ENCODE data around the gene OR7A17. TPM values are rescaled to one million over a fixed set of nuclear protein-coding genes. Genes with fewer than 3 reads are reported as not detected.

The OR7A17 gene
- total RNA-seq, result not detected in 3 replicates
- long read RNA-seq, result 0 reads

DNA sequence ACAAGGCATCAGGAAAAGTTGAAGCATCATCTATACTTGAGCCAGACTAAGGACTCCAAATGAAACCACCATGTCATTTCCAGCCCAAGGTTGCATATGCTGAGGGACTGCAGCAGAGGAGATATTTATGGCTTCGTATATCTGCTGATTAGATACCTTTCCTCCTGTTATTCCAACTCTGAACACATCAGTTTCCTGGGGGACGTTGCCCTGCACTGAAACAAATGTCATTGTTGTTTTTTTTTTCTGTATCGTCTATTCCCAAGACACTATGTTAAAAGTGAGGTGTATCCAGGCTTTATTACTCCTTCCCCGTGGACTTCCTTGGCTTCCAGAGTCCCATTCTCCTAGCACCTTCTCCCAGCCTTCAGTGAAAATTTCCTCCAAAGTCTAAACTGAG, at the start of gene OR7A17:
Gene OR7A17, minus strand, starts transcription at position 101 of the 400 bp plus-strand sequence. CDS start 4,777 bp downstream, outside the sequence.
- H3K27me3 Mint-ChIP-seq (ENCODE audit: low read depth), result peaks cover 32% of the 10 kb centered on the region
- DNase-seq (ENCODE audit: low spot score), result no peak
- H3K4me3 Mint-ChIP-seq (ENCODE audit: unreplicated experiment), result no peak within 1 kb of the TSS
- H3K9me3 Mint-ChIP-seq (ENCODE audit: low read depth), result no peaks in the 10 kb centered on the region
- TF ChIP-seq CTCF (IDR thresholded peaks at IDR 0.05), result no peak
- no peak within 1 kb of the TSS for H3K27ac Mint-ChIP-seq (ENCODE audit: unreplicated experiment)
- H3K36me3 Mint-ChIP-seq (ENCODE audit: low read depth), result no peaks in the 10 kb centered on the region
- H3K4me1 Mint-ChIP-seq (ENCODE audit: low read depth), result peaks cover 4% of the 10 kb centered on the region

- no peak for TF ChIP-seq CTCF (IDR thresholded peaks at IDR 0.05)
- no peaks in the 10 kb centered on the region for H3K4me1 Mint-ChIP-seq (ENCODE audit: low read depth)
These were observed 47.6 kb upstream of the OR7A17 start for GRCh38 chr19:14933506-14933905.

DNA sequence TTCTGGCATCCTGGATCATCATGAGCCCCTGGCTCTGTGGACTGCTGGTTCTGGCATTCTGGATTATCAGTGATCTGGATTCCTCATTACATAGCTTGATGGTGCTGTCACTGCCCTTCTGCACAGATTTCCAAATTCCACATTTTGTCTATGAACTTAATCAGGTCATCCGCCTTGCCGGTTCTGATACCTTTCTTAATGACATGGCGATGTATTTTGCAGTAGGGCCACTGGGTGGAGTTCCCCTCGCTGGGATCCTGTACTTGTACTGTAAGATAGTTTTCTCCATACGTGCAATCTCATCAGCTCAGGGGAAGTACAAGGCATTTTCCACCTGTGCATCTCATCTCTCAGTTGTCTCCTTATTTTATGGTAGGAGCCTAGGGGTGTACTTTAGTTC, 30.9 kb upstream of the OR7A17 start:
- Mint-ChIP-seq H3K27me3 (ENCODE audit: low read depth) (peaks cover 15% of the 10 kb centered on the region), H3K4me1 (ENCODE audit: low read depth) (no peaks in the 10 kb centered on the region), H3K9me3 (ENCODE audit: low read depth) (no peaks in the 10 kb centered on the region), H3K36me3 (ENCODE audit: low read depth) (no peaks in the 10 kb centered on the region), H3K27ac (ENCODE audit: unreplicated experiment) (no peak overlapping the region), H3K4me3 (ENCODE audit: unreplicated experiment) (no peak overlapping the region)
- no peak for DNase-seq (ENCODE audit: low spot score)
- no peak for TF ChIP-seq CTCF (IDR thresholded peaks at IDR 0.05)

More at GRCh38 chr19:14933506-14933905, 47.6 kb upstream of the OR7A17 start:
- Mint-ChIP-seq H3K4me3 (ENCODE audit: unreplicated experiment) (no peak overlapping the region), H3K27me3 (ENCODE audit: low read depth) (no peaks in the 10 kb centered on the region), H3K36me3 (ENCODE audit: low read depth) (no peaks in the 10 kb centered on the region), H3K27ac (ENCODE audit: unreplicated experiment) (no peak overlapping the region), H3K9me3 (ENCODE audit: low read depth) (peaks cover 6% of the 10 kb centered on the region)
- no peak for DNase-seq (ENCODE audit: low spot score)

DNA sequence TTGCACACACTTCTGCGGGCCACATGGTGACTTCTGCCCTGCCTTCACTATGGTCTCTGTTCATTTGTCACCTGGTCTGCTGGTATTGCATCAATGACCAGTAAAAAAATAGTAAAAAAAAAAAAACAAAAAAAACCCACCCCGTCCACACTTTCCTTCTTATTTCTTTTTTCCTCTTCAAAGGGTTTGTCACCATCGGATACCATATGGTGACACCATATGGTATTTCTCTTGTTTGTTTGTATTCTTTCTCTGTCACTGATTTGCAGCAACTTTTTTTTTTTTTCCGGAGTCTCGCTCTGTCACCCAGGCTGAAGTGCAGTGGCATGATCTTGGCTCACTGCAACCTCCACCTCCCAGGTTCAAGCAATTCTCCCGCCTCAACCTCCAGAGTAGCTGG, 29.2 kb upstream of the OR7A17 start:
- DNase-seq (ENCODE audit: low spot score), result no peak
- no peak overlapping the region for H3K4me3 Mint-ChIP-seq (ENCODE audit: unreplicated experiment)
- H3K9me3 Mint-ChIP-seq (ENCODE audit: low read depth), result no peaks in the 10 kb centered on the region
- H3K4me1 Mint-ChIP-seq (ENCODE audit: low read depth), result no peaks in the 10 kb centered on the region
- peaks cover 14% of the 10 kb centered on the region for H3K27me3 Mint-ChIP-seq (ENCODE audit: low read depth)
- no peak overlapping the region for H3K27ac Mint-ChIP-seq (ENCODE audit: unreplicated experiment)
- no peaks in the 10 kb centered on the region for H3K36me3 Mint-ChIP-seq (ENCODE audit: low read depth)
- TF ChIP-seq CTCF (IDR thresholded peaks at IDR 0.05), result no peak

GRCh38 chr19:14906711-14907110, 20.8 kb upstream of the OR7A17 start:
- TF ChIP-seq CTCF (IDR thresholded peaks at IDR 0.05), result no peak
- Mint-ChIP-seq H3K36me3 (ENCODE audit: low read depth) (no peaks in the 10 kb centered on the region), H3K4me1 (ENCODE audit: low read depth) (no peaks in the 10 kb centered on the region), H3K27me3 (ENCODE audit: low read depth) (peaks cover 12% of the 10 kb centered on the region), H3K4me3 (ENCODE audit: unreplicated experiment) (no peak overlapping the region), H3K27ac (ENCODE audit: unreplicated experiment) (no peak overlapping the region), H3K9me3 (ENCODE audit: low read depth) (no peaks in the 10 kb centered on the region)
- no peak for DNase-seq (ENCODE audit: low spot score)
